ENCODE data around the gene ARVCF.

- TF ChIP-seq POLR2A (IDR thresholded peaks at IDR 0.05) (no peak), CTCF (IDR thresholded peaks at IDR 0.05) (no peak), EP300 (IDR thresholded peaks at IDR 0.05) (no peak)
Measured at GRCh38 chr22:20011993-20012740, 4.5 kb downstream of the ARVCF start.
